ENCODE results near the gene HRK.

DNA sequence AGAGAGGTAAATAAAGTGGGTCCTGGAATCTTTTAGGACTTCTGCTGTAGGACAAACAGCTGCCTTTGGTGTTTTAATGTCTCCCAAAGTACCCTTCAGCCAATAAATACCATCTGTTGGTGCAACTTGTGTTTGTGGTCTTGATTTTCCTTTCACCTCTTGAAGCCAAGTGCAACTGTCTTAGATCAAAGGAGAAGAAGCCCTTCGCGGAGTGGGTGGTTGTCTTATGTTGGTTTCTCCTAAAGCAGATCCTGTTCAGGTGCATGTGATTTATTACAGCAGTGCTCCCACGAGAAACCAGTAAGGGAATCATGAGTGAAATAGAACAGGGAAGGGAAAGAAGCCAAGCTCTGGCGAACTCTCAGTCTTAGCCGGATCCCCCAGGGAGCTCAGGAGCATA, 27.7 kb downstream of the HRK start:
- TF ChIP-seq POLR2A (IDR thresholded peaks at IDR 0.05; ENCODE audit: low read depth, low read length) (no peak), POLR2AphosphoS5 (IDR thresholded peaks at IDR 0.05; ENCODE audit: low read depth, low read length) (no peak), TAF1 (IDR thresholded peaks at IDR 0.05; ENCODE audit: borderline replicate concordance, low read depth, low read length) (no peak)
